ENCODE measurements around the gene KCNN4.

- peak; percentile 83 for TF ChIP-seq CTCF (IDR thresholded peaks at IDR 0.05)
- TF ChIP-seq EZH2 (IDR thresholded peaks at IDR 0.05; ENCODE audit: borderline replicate concordance, insufficient read depth, low read depth, low read length, poor library complexity, severe bottlenecking): no peak
Observed at GRCh38 chr19:43809762-43810696, 29.3 kb upstream of the KCNN4 start.

Measured in B cell (primary cell).